ENCODE measurements around the gene CXorf65.
A peak's percentile ranks its signal among the peaks of the same experiment; 100 is the strongest.

The CXorf65 gene

GRCh38 chrX:71105628-71106027, 912 bp downstream of the CXorf65 start:
- DNase-seq (ENCODE audit: low spot score): no peak

GRCh38 chrX:71103110-71103983, 3.2 kb downstream of the CXorf65 start:
- DNase-seq (ENCODE audit: low spot score): no peak

DNA sequence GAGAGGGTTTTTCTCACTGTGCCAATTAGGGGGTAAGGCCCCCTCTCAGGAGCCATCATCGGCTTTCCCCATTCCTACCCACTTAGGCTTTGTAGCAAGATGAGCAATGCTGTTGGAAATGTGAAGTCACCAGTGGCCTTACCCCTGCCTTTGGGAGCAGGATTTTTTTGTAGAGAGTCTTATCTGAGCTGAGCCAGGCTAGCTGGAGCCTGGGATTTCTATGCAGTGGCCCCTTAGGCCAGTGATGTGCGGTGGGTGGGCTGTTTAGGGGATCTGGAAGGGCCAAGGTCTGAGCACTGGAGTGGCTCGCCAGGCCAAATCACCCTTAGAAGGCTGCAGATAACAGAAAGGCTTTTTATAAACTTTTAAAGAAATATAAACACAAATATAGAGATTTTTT, 4.2 kb downstream of the CXorf65 start:
- DNase-seq (ENCODE audit: low spot score): no peak

DNA sequence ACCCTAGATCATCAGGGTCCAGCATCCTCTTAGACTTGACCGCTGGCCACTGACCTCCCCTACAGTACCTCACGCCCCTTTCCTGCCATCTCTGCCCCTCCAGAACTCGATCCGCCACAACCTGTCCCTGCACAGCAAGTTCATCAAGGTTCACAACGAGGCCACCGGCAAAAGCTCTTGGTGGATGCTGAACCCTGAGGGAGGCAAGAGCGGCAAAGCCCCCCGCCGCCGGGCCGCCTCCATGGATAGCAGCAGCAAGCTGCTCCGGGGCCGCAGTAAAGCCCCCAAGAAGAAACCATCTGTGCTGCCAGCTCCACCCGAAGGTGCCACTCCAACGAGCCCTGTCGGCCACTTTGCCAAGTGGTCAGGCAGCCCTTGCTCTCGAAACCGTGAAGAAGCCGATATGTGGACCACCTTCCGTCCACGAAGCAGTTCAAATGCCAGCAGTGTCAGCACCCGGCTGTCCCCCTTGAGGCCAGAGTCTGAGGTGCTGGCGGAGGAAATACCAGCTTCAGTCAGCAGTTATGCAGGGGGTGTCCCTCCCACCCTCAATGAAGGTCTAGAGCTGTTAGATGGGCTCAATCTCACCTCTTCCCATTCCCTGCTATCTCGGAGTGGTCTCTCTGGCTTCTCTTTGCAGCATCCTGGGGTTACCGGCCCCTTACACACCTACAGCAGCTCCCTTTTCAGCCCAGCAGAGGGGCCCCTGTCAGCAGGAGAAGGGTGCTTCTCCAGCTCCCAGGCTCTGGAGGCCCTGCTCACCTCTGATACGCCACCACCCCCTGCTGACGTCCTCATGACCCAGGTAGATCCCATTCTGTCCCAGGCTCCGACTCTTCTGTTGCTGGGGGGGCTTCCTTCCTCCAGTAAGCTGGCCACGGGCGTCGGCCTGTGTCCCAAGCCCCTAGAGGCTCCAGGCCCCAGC, 5.7 kb downstream of the CXorf65 start:
- no peak for DNase-seq (ENCODE audit: low spot score)

GRCh38 chrX:71099736-71100135, 6.8 kb downstream of the CXorf65 start:
- DNase-seq (ENCODE audit: low spot score): no peak

DNA sequence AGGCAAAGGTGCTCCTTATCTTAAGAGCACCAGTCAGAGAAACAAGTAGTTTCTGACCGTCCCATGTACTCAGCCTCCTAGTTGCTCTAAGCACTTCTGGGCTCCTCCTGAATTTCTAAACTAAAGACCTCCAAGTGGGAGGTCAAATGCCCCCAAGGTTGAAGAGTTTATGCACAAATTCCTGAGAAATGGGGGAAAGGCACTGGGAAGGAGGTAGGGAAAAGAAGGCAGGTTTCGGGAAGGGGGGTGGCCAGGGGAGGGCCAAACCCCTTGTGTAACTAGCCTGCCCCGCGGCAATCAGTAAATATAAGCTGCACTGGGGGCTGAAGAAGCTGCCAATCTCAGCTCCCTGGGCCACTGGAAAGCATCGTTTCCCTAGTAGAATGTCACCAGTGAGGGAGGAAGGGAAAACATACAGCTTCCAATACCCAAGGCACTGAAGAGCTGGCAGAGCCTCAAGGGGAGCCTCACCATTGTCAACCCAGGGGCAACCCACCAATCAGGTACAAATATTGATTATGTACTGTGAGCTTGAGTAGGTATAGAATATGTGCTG, 7.5 kb downstream of the CXorf65 start:
- DNase-seq (ENCODE audit: low spot score): no peak

GRCh38 chrX:71098302-71098701, 8.2 kb downstream of the CXorf65 start:
- peak; percentile 37 for DNase-seq (ENCODE audit: low spot score)

GRCh38 chrX:71096760-71097032, 9.8 kb downstream of the CXorf65 start:
- no peak for DNase-seq (ENCODE audit: low spot score)

GRCh38 chrX:71095981-71096759, 10.4 kb downstream of the CXorf65 start:
- DNase-seq (ENCODE audit: low spot score): no peak

- peak; percentile 94 for DNase-seq (ENCODE audit: low spot score)
Observed at GRCh38 chrX:71095555-71095980, 11.0 kb downstream of the CXorf65 start, which contains the start of gene FOXO4. FOXO4 (plus strand) TSS chrX:71095851; CDS start chrX:71096529, 678 bp downstream.

DNA sequence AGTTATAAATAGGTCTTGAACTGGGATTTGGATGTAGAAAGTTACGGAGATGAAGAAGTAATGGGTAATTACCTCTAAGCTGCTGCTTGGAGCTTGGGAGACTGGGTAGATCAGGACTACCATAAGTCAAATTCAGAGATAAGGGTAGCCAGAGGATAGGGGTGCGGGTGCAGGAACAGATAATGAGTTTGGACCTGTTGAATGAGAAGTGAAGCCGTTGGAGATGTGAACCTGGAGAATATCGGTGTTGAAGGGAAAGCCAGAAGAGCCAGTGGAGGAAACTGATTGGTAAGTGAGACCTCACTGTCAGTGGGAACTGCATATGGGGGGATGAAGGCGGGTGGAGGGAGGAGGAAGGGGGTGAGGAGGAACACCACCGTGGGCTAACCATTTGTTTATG, 11.5 kb downstream of the CXorf65 start:
- DNase-seq (ENCODE audit: low spot score): no peak

- no peak for DNase-seq (ENCODE audit: low spot score)
Observed at GRCh38 chrX:71091263-71091662, 15.3 kb downstream of the CXorf65 start.

- no peak for DNase-seq (ENCODE audit: low spot score)
Observed at GRCh38 chrX:71085900-71086299, 20.6 kb downstream of the CXorf65 start.

- DNase-seq (ENCODE audit: low spot score): no peak
Observed at GRCh38 chrX:71082822-71083221, 23.7 kb downstream of the CXorf65 start.

DNA sequence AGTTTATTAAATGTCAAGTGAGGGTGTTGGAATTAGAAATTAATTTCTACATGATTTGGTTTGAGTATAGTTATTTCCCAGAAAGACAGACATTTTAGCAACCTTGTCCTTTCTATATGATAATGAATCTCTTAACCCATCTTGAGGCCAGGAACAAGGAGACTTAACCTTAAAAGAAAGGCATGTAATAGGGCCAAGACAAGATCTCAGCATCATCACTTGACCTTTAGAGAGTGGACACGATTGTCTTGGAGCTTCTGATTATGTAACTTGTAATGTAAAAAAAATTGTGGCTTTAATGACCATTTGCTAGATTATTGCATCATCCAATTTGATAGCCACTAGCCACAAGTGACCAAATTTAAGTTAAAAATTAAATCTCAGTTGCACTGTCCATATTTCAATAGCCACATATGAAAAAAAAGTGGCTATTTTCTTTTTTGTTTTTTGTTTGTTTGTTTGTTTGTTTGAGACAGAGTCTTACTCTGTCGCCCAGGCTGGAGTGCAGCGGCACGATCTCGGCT, 24.4 kb downstream of the CXorf65 start:
- DNase-seq (ENCODE audit: low spot score): no peak

GRCh38 chrX:71081330-71082123, 25.0 kb downstream of the CXorf65 start:
- DNase-seq (ENCODE audit: low spot score): no peak

DNA sequence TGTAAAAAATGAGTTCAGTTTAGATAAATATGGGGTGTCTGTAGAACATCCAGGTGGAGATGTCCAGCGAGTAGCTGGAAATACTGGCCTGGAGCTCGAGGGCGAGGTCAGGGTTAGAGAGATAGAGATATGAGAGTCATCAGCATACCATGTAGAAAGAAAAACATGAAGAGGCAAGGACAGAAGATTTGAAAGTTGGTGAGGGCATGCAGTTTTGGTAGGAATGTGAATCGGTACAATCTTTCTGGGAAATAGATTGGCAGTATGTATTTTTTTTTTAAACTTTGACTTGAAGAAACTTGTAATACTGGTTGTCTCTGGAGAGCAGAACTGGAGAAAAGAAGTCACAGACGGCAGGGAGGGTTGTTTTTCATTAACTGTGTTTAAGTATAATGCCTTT, 36.0 kb downstream of the CXorf65 start:
- DNase-seq (ENCODE audit: low spot score): no peak

- peak; percentile 95 for DNase-seq (ENCODE audit: low spot score)
Observed at GRCh38 chrX:71068044-71068918, 38.3 kb downstream of the CXorf65 start, which contains the start of gene SNX12. SNX12 (minus strand) TSS chrX:71068334; CDS start chrX:71068306, 28 bp downstream.

GRCh38 chrX:71067712-71068043, 38.9 kb downstream of the CXorf65 start:
- no peak for DNase-seq (ENCODE audit: low spot score)

DNA sequence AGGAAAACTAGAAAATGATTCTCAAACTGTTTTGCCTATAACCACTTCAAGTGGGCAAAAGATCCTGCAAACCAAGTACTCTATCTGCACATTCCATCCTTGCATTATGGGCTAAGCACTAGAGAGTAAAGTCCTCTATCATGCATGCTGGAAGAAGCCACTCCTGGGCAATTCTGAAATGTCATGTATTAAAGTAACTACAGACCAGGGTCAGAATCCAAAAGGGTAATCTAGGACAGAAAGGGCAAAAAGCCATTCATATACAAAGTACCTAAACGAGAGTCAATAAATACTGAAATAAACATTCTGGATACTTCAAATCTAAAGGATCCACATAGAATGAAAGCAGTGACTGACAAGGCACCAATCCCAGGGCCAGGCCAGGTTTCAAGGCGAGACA, 39.5 kb downstream of the CXorf65 start:
- DNase-seq (ENCODE audit: low spot score): no peak
